ENCODE data around the gene VSIG10.
"Not testable (repeated sequence)": the region's sequence is repeated elsewhere in the genome, so short reads cannot be mapped to it uniquely, and the experiment has no call there.

VSIG10 gene

GRCh38 chr12:118103201-118103600, 610 bp downstream of the VSIG10 start:
- no peak for DNase-seq

- no peak for DNase-seq
Measured at GRCh38 chr12:118102609-118103008, 1.2 kb downstream of the VSIG10 start.

- peak; percentile 89 for DNase-seq
Measured at GRCh38 chr12:118102070-118102469, 1.7 kb downstream of the VSIG10 start.

GRCh38 chr12:118101051-118101450, 2.8 kb downstream of the VSIG10 start:
- DNase-seq = no peak

- DNase-seq = no peak
Measured at GRCh38 chr12:118098911-118099671, 4.7 kb downstream of the VSIG10 start.

- no peak for DNase-seq
Measured at GRCh38 chr12:118098401-118098800, 5.4 kb downstream of the VSIG10 start.

- no peak for DNase-seq
Measured at GRCh38 chr12:118094039-118094438, 9.8 kb downstream of the VSIG10 start.

- DNase-seq = no peak
Measured at GRCh38 chr12:118089782-118090181, 14.0 kb downstream of the VSIG10 start.

GRCh38 chr12:118082161-118082560, 21.6 kb downstream of the VSIG10 start:
- no peak for DNase-seq

- not testable (repeated sequence) for DNase-seq
Measured at GRCh38 chr12:118081521-118081920, 22.3 kb downstream of the VSIG10 start.

- no peak for DNase-seq
Measured at GRCh38 chr12:118073768-118074167, 30.0 kb downstream of the VSIG10 start.

GRCh38 chr12:118070650-118071049, 33.2 kb downstream of the VSIG10 start:
- DNase-seq = no peak

GRCh38 chr12:118068445-118068844, 35.4 kb downstream of the VSIG10 start:
- no peak for DNase-seq

GRCh38 chr12:118065380-118065779, 38.4 kb downstream of the VSIG10 start:
- no peak for DNase-seq

GRCh38 chr12:118064608-118065007, 39.2 kb downstream of the VSIG10 start:
- DNase-seq = no peak

- DNase-seq = no peak
Measured at GRCh38 chr12:118063576-118064391, 40.0 kb downstream of the VSIG10 start.

GRCh38 chr12:118061873-118062843, 41.7 kb downstream of the VSIG10 start:
- no peak for DNase-seq

GRCh38 chr12:118061011-118061872, 42.6 kb downstream of the VSIG10 start, which contains the start of gene WSB2:
Gene WSB2 (minus strand): TSS chr12:118061179. CDS start chr12:118061048, 131 bp downstream.
- DNase-seq = peak; percentile 50

GRCh38 chr12:118060301-118061010, 43.4 kb downstream of the VSIG10 start:
- no peak for DNase-seq

- no peak for DNase-seq
Measured at GRCh38 chr12:118059341-118060191, 44.2 kb downstream of the VSIG10 start.

Data from NCI-H226 (cell line).